Endothelial cell of umbilical vein (primary cell): Measurements from ENCODE around the gene ZIC5. TPM values are rescaled to one million over a fixed set of nuclear protein-coding genes. Genes with fewer than 3 reads are reported as not detected.

Experiments used
- BruUV-seq: library from RNA; stranded (reverse); fragments of 400-500 nt; replicated peaks from 2 replicates; lab custom pipeline; 2021; lab: Mats Ljungman, UMichigan
- CTCF ChIA-PET: fragments of 300-600, 350-600 bp; sonication (Branson Sonifier 250); formaldehyde crosslinking; loops from one replicate; lab custom pipeline; 2021; ENCODE audit warnings: antibody characterized with exemption, inconsistent platforms; lab: Charles Lee
- POLR2A ChIA-PET: fragments of 300-600, 350-600 bp; sonication (Branson Sonifier 250); formaldehyde crosslinking; loops from one replicate; lab custom pipeline; 2021; ENCODE audit warnings: antibody characterized with exemption, inconsistent platforms; lab: Charles Lee
- DNase-seq: peaks from one replicate; pipeline ENCODE4 v3.0.0-alpha.2; 2011; ENCODE audit warnings: low read depth, low spot score
- FAIRE-seq: peaks from 2 replicates; lab custom pipeline; 2011; peaks lifted over from hg19 to GRCh38; lab: Jason Lieb, UNC
- H2AFZ ChIP-seq: 2 replicates; pipeline ENCODE4 v1.6.0; 2012; ENCODE audit warnings: low read depth, low read length, control low read depth, inconsistent platforms
- H3K27ac ChIP-seq: 2 replicates; pipeline ENCODE4 v1.5.1; 2011; ENCODE audit warnings: low read depth, mild to moderate bottlenecking, control low read depth, low read length, moderate library complexity; ENCODE audit not compliant: insufficient read depth
- H3K27me3 ChIP-seq, 2 experiments: 2 replicates each; pipeline versions ENCODE4 v1.6.0 to v1.6.1; 2011; ENCODE audit warnings: low read length in 2 of 2, mixed read lengths in 1 of 2; ENCODE audit not compliant: control insufficient read depth in 2 of 2, insufficient read depth in 2 of 2
- H3K36me3 ChIP-seq, 2 experiments: 2 replicates in 1 of 2; 3 replicates in 1 of 2; pipeline ENCODE4 v1.5.1; 2011; ENCODE audit warnings: low read length in 2 of 2, mild to moderate bottlenecking in 1 of 2, moderate library complexity in 1 of 2; ENCODE audit not compliant: control insufficient read depth in 2 of 2, insufficient read depth in 2 of 2; ENCODE audit errors: extremely low read depth in 1 of 2
- H3K4me1 ChIP-seq: 3 replicates; pipeline ENCODE4 v1.5.1; 2011; ENCODE audit warnings: mild to moderate bottlenecking, low read length; ENCODE audit not compliant: control insufficient read depth, insufficient read depth; ENCODE audit errors: extremely low read depth
- H3K4me2 ChIP-seq: 2 replicates; pipeline ENCODE4 v1.6.1; 2011; ENCODE audit warnings: low read length, control low read depth, mixed read lengths; ENCODE audit not compliant: insufficient read depth
- H3K4me3 ChIP-seq, 3 experiments: fragments of 200-600 bp in 1 of 3; sonication (generic), shearing (Covaris generic) in 1 of 3; replicated peaks in 1 of 3; 2 replicates each; pipeline ENCODE4 v1.5.1; 2011 to 2016; ENCODE audit warnings: control low read depth in 3 of 3, low read length in 3 of 3, mild to moderate bottlenecking in 2 of 3, inconsistent platforms in 1 of 3, low read depth in 1 of 3, moderate library complexity in 1 of 3; ENCODE audit not compliant: insufficient read depth in 1 of 3
- H3K79me2 ChIP-seq: 2 replicates; pipeline ENCODE4 v1.6.0; 2012; ENCODE audit warnings: low read length, inconsistent platforms; ENCODE audit not compliant: control insufficient read depth, insufficient read depth
- H3K9ac ChIP-seq: replicated peaks from 2 replicates; pipeline ENCODE3; 2011; ENCODE audit warnings: low read length, control low read depth; ENCODE audit not compliant: insufficient read depth; ENCODE audit errors: extremely low read depth
- H3K9me1 ChIP-seq: replicated peaks from 3 replicates; pipeline ENCODE4 v1.6.0; 2011; ENCODE audit warnings: mild to moderate bottlenecking, low read length; ENCODE audit not compliant: control insufficient read depth, insufficient read depth; ENCODE audit errors: extremely low read depth
- H3K9me3 ChIP-seq: replicated peaks from 2 replicates; pipeline ENCODE4 v1.5.1; 2012; ENCODE audit warnings: low read length, inconsistent platforms; ENCODE audit not compliant: control insufficient read depth, insufficient read depth
- H4K20me1 ChIP-seq: replicated peaks from 2 replicates; pipeline ENCODE3; 2011; ENCODE audit warnings: mild to moderate bottlenecking, low read length; ENCODE audit not compliant: control insufficient read depth, insufficient read depth; ENCODE audit errors: extremely low read depth
- CTCF ChIP-seq, 2 donors: IDR thresholded peaks; 1 replicate in 1 of 2; 2 replicates in 1 of 2; pipeline ENCODE4 v1.5.1; 2011; ENCODE audit warnings: low read length in 2 of 2, mild to moderate bottlenecking in 2 of 2, moderate library complexity in 2 of 2, control low read depth in 1 of 2, inconsistent platforms in 1 of 2, low read depth in 1 of 2; ENCODE audit not compliant: insufficient read depth in 1 of 2; ENCODE audit errors: extremely low read depth in 1 of 2
- EZH2 ChIP-seq: IDR thresholded peaks from 2 replicates; pipeline ENCODE4 v1.6.1; 2012; ENCODE audit warnings: borderline replicate concordance, low read depth, mild to moderate bottlenecking, moderate library complexity, low read length, inconsistent platforms; ENCODE audit not compliant: severe bottlenecking
- JUN ChIP-seq: IDR thresholded peaks from 2 replicates; pipeline ENCODE4 v1.6.1; 2011; ENCODE audit warnings: borderline replicate concordance, low read depth; ENCODE audit not compliant: insufficient read length, insufficient read depth
- MAX ChIP-seq: IDR thresholded peaks from 2 replicates; pipeline ENCODE4 v1.6.1; 2011; ENCODE audit not compliant: insufficient read depth, insufficient read length
- POLR2AphosphoS5 ChIP-seq: IDR thresholded peaks from 2 replicates; pipeline ENCODE4 v1.6.1; 2012; ENCODE audit warnings: low read depth, mild to moderate bottlenecking, control low read depth, low read length, moderate library complexity; ENCODE audit not compliant: insufficient read depth
- dilution Hi-C: fragments of 300-500 bp; cut with MboI; formaldehyde crosslinking; loops from one replicate; pipeline ENCODE4 v1.15.0; 2019; ENCODE audit warnings: low sequenced_read_pairs; ENCODE audit not compliant: extremely low pct_ligation_motif_present
- intact Hi-C: fragments of 100-400 bp; cut with micrococcal nuclease; formaldehyde crosslinking; loops from one replicate; pipeline ENCODE4 v1.10.0; 2022
- polyA plus RNA-seq, 4 experiments: library from polyadenylated mRNA; depleted of rRNA in 3 of 4; stranded (reverse) in 3 of 4; unstranded in 1 of 4; fragments of >200 nt; gene quantifications; 2 replicates each; pipeline versions ENCODE4 v1.2.1 to v1.2.3, GENCODE V29; 2011 to 2012; ENCODE audit warnings: missing spikeins in 1 of 4
- total RNA-seq: library from RNA; stranded (reverse); gene quantifications from 2 replicates; pipeline ENCODE4 v1.2.3, GENCODE V29; 2021

The ZIC5 gene
- total and polyA plus RNA-seq, 2 donors (not counting 3 experiments of a cell fraction or from before 2014, with no cell fraction given) = not detected

- no peak overlapping the region for H3K4me3 ChIP-seq
- no peak overlapping the region for H3K9ac ChIP-seq
- no peaks in the 10 kb centered on the region for H3K36me3 ChIP-seq
- dilution Hi-C loops (no loop called here), intact Hi-C loops (loop anchor here (5.0 kb wide), 1 partner anchor 242 kb away; no protein-coding TSS in a partner anchor)
- H4K20me1 ChIP-seq = no peaks in the 10 kb centered on the region
- ChIA-PET CTCF (no interaction called here), POLR2A (no interaction called here)
- H3K9me3 ChIP-seq = no peaks in the 10 kb centered on the region
- peak; percentile 66 for TF ChIP-seq EZH2
- no peak for TF ChIP-seq JUN
- TF ChIP-seq POLR2AphosphoS5 = no peak
- no peak for TF ChIP-seq CTCF (IDR thresholded peaks at IDR 0.05; ENCODE audit: extremely low read depth in 1 of 2, insufficient read depth in 1 of 2, low read depth in 1 of 2, low read length in 2 of 2)
- TF ChIP-seq MAX = no peak
- H2AFZ ChIP-seq = no peak overlapping the region
- no TSS peak for BruUV-seq
- H3K4me1 ChIP-seq = no peaks in the 10 kb centered on the region
- peaks cover 88 to 98% of the 10 kb centered on the region in 2 experiments for H3K27me3 ChIP-seq
- no peak for DNase-seq
- no peaks in the 10 kb centered on the region for H3K79me2 ChIP-seq
- H3K27ac ChIP-seq = no peak overlapping the region
- FAIRE-seq = no peak
- H3K4me2 ChIP-seq = no peak overlapping the region
- no peaks in the 10 kb centered on the region for H3K9me1 ChIP-seq
Observed at GRCh38 chr13:99990126-99990977, 18.8 kb upstream of the ZIC5 start.
